Endodermal cell (in vitro differentiated cells): ENCODE data around the gene IL6ST. TPM values are rescaled to one million over a fixed set of nuclear protein-coding genes. Genes with fewer than 3 reads are reported as not detected.

Experiments
- DNase-seq: peaks from one replicate; pipeline ENCODE4 v3.0.0-alpha.2; 2017
- H3K27ac ChIP-seq: 2 replicates; pipeline ENCODE4 v1.5.1; 2013; ENCODE audit warnings: mild to moderate bottlenecking, low read depth, low read length, moderate library complexity
- H3K27me3 ChIP-seq: 2 replicates; pipeline ENCODE4 v1.6.1; 2013; ENCODE audit warnings: mild to moderate bottlenecking, low read length, moderate library complexity; ENCODE audit not compliant: insufficient read depth, control insufficient read depth, poor library complexity, severe bottlenecking
- H3K36me3 ChIP-seq: 2 replicates; pipeline ENCODE4 v1.7.0; 2013; ENCODE audit warnings: mild to moderate bottlenecking, low read length, moderate library complexity; ENCODE audit not compliant: control insufficient read depth, insufficient read depth
- H3K4me1 ChIP-seq: one replicate; pipeline ENCODE4 v1.7.0; 2013; ENCODE audit warnings: low read length; ENCODE audit not compliant: control insufficient read depth, insufficient read depth
- H3K4me3 ChIP-seq: 2 replicates; pipeline ENCODE4 v1.5.1; 2013; ENCODE audit warnings: mild to moderate bottlenecking, low read length, moderate library complexity
- H3K9ac ChIP-seq: 2 replicates; pipeline ENCODE4 v1.6.1; 2013; ENCODE audit warnings: mild to moderate bottlenecking, low read length, moderate library complexity; ENCODE audit not compliant: poor library complexity, severe bottlenecking; ENCODE audit errors: extremely low read depth
- H3K9me3 ChIP-seq: 2 replicates; pipeline ENCODE4 v1.6.1; 2013; ENCODE audit warnings: mild to moderate bottlenecking, low read length, moderate library complexity; ENCODE audit not compliant: control insufficient read depth
- H3K27ac Mint-ChIP-seq: 2 replicates; pipeline ENCODE4 v1.8.0; 2020; ENCODE audit warnings: mixed read lengths
- H3K27me3 Mint-ChIP-seq: 2 replicates; pipeline ENCODE4 v1.8.0; 2021; ENCODE audit warnings: mild to moderate bottlenecking, mixed read lengths; ENCODE audit not compliant: insufficient read depth
- H3K36me3 Mint-ChIP-seq: 2 replicates; pipeline ENCODE4 v1.8.0; 2020; ENCODE audit warnings: low read depth, mixed read lengths
- H3K4me1 Mint-ChIP-seq: 2 replicates; pipeline ENCODE4 v1.8.0; 2020; ENCODE audit warnings: mixed read lengths
- H3K4me3 Mint-ChIP-seq: 2 replicates; pipeline ENCODE4 v1.8.0; 2020; ENCODE audit warnings: mild to moderate bottlenecking, moderate library complexity, mixed read lengths
- H3K9me3 Mint-ChIP-seq: 2 replicates; pipeline ENCODE4 v1.8.0; 2020; ENCODE audit warnings: mild to moderate bottlenecking, mixed read lengths
- WGBS, 2 experiments: methylation state at CpG; one replicate each; pipeline versions ENCODE4 v1.1.5 to v1.1.7; 2013; ENCODE audit warnings: missing lambda C conversion rate in 2 of 2, mixed read lengths in 1 of 2; ENCODE audit not compliant: insufficient coverage in 1 of 2, insufficient read length in 1 of 2; 5-methylcytosine and 5-hydroxymethylcytosine counted together
- total RNA-seq, 2 donors: library from RNA; stranded (reverse); fragmentation: NEBNext Ultra II Directional in 1 of 2; extraction: Animal tissue kit (Norgen Biotek cat#: 25700) in 1 of 2; gene quantifications; 2 replicates in 1 of 2; 3 replicates in 1 of 2; pipeline ENCODE4 v1.2.1, GENCODE V29; 2021
- TF ChIP-seq, protein P1 (sequence below): fragments of 200-600 bp; sonication (generic); conservative IDR thresholded peaks from 2 replicates; pipeline ENCODE4 v1.5.0; 2021; ENCODE audit warnings: antibody characterized with exemption, mild to moderate bottlenecking

Gene IL6ST
- total RNA-seq, 2 donors from 2014 or later: 26.3 to 30.4 TPM

DNA sequence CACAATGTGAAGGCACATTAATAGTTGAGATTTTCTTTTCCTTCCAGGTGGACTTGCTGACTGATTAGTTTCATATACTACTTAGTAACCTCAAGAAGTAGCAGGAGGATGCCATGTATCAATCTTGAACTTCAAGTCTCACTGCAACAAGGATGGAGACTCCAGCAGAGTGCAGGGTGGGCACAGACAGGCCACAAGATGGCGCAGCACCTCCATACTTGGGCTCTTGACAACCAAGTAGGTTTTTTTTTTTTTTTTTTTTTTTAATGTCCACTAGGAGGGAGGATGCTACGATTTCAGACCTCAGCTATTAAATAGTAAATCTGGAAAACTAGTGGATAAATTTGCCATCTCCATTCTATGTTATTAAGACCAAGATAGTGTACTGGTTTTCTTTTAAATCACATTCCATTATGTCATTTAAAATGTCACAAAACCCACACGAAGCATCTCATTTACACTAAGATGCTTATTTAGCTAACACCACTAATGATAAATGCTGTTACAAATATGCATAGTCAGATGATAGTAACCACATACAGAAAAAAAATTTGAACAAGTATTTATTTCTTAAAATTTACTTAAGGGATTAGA, 58.6 kb downstream of the IL6ST start:
- Mint-ChIP-seq H3K36me3 (peaks cover 9% of the 10 kb centered on the region), H3K4me1 (no peaks in the 10 kb centered on the region), H3K27ac (no peak overlapping the region), H3K27me3 (no peaks in the 10 kb centered on the region), H3K4me3 (no peak overlapping the region), H3K9me3 (no peaks in the 10 kb centered on the region)
- Histone ChIP-seq H3K36me3 (peaks cover 46% of the 10 kb centered on the region), H3K4me1 (no peaks in the 10 kb centered on the region), H3K9me3 (no peaks in the 10 kb centered on the region), H3K9ac (no peak overlapping the region), H3K4me3 (no peak overlapping the region), H3K27me3 (no peaks in the 10 kb centered on the region), H3K27ac (no peak overlapping the region)
- TF ChIP-seq, protein P1, sequence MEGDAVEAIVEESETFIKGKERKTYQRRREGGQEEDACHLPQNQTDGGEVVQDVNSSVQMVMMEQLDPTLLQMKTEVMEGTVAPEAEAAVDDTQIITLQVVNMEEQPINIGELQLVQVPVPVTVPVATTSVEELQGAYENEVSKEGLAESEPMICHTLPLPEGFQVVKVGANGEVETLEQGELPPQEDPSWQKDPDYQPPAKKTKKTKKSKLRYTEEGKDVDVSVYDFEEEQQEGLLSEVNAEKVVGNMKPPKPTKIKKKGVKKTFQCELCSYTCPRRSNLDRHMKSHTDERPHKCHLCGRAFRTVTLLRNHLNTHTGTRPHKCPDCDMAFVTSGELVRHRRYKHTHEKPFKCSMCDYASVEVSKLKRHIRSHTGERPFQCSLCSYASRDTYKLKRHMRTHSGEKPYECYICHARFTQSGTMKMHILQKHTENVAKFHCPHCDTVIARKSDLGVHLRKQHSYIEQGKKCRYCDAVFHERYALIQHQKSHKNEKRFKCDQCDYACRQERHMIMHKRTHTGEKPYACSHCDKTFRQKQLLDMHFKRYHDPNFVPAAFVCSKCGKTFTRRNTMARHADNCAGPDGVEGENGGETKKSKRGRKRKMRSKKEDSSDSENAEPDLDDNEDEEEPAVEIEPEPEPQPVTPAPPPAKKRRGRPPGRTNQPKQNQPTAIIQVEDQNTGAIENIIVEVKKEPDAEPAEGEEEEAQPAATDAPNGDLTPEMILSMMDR: peak; percentile 94
- DNase-seq: peak; percentile 95
- 0 to 80% methylated on average over 1 of the region's 3 CpGs for WGBS, 2 experiments

DNA sequence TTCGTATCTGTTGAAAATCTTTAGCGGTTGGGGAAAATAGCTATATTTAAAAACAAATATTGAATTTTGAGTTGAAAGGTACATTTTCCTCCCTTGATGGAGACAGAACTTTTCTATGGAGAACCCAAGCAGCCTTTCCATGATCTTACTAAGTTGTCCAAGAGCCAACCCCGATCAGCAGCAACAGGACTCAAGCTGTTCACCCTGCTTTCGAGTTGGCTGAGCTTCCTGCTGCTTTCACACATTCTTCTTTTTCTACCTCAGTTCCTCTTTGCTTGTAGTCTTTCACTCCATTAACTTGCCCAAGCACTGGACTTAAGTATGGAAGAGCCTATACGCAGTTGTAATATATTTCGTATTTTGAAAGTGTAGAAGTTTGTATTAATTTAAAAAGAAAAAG, 59.4 kb downstream of the IL6ST start:
- H3K27ac ChIP-seq: no peak overlapping the region
- TF ChIP-seq, protein P1: no peak
- Mint-ChIP-seq H3K36me3 (peaks cover 6% of the 10 kb centered on the region), H3K9me3 (no peaks in the 10 kb centered on the region), H3K27ac (no peak overlapping the region), H3K27me3 (no peaks in the 10 kb centered on the region), H3K4me1 (no peaks in the 10 kb centered on the region), H3K4me3 (no peak overlapping the region)
- 94 to 96% methylated on average over 4 to 6 of the region's 6 CpGs for WGBS, 2 experiments
- DNase-seq: no peak
- no peak overlapping the region for H3K9ac ChIP-seq
- no peak overlapping the region for H3K4me3 ChIP-seq
- H3K27me3 ChIP-seq: no peaks in the 10 kb centered on the region
- no peaks in the 10 kb centered on the region for H3K9me3 ChIP-seq
- peaks cover 38% of the 10 kb centered on the region for H3K36me3 ChIP-seq
- H3K4me1 ChIP-seq: no peaks in the 10 kb centered on the region

DNA sequence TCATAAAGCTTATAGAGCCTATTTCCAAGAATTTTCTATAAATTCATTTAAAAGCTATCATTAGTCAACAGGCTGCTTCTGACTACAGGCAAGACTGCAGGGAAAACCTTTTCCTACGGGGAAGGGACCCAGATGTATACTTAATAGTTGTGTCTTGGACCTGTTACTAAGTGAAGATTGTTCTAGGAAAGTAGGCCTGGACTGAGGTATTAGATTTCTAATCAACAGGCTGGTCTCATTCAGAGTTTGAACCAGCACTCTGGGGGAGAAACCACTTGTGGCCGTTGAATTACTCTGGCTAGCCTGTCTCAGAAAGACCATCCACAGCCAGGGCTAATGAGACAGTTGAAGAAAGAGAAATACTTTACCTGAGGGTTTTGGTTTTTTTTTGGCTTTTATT, 60.0 kb downstream of the IL6ST start:
- Mint-ChIP-seq H3K36me3 (peaks cover 6% of the 10 kb centered on the region), H3K4me3 (no peak overlapping the region), H3K27ac (no peak overlapping the region), H3K9me3 (no peaks in the 10 kb centered on the region), H3K4me1 (no peaks in the 10 kb centered on the region), H3K27me3 (no peaks in the 10 kb centered on the region)
- 57 to 93% methylated on average over 1 to 2 of the region's 2 CpGs for WGBS, 2 experiments
- Histone ChIP-seq H3K4me3 (no peak overlapping the region), H3K9me3 (no peaks in the 10 kb centered on the region), H3K27me3 (no peaks in the 10 kb centered on the region), H3K27ac (no peak overlapping the region), H3K9ac (no peak overlapping the region), H3K4me1 (no peaks in the 10 kb centered on the region), H3K36me3 (peaks cover 33% of the 10 kb centered on the region)
- TF ChIP-seq, protein P1: no peak
- no peak for DNase-seq
